ENCODE measurements around the gene PCDHB1.

GRCh38 chr5:141082228-141082627, 31.1 kb downstream of the PCDHB1 start:
- TF ChIP-seq, protein P1, sequence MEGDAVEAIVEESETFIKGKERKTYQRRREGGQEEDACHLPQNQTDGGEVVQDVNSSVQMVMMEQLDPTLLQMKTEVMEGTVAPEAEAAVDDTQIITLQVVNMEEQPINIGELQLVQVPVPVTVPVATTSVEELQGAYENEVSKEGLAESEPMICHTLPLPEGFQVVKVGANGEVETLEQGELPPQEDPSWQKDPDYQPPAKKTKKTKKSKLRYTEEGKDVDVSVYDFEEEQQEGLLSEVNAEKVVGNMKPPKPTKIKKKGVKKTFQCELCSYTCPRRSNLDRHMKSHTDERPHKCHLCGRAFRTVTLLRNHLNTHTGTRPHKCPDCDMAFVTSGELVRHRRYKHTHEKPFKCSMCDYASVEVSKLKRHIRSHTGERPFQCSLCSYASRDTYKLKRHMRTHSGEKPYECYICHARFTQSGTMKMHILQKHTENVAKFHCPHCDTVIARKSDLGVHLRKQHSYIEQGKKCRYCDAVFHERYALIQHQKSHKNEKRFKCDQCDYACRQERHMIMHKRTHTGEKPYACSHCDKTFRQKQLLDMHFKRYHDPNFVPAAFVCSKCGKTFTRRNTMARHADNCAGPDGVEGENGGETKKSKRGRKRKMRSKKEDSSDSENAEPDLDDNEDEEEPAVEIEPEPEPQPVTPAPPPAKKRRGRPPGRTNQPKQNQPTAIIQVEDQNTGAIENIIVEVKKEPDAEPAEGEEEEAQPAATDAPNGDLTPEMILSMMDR (IDR thresholded peaks at IDR 0.05), result no peak
- TF ChIP-seq EP300 (IDR thresholded peaks at IDR 0.05), result no peak
